HG03060 (cell line): ENCODE measurements around the gene SELENOI.
A peak's percentile ranks its signal among the peaks of the same experiment; 100 is the strongest.
"Not testable (repeated sequence)": the region's sequence is repeated elsewhere in the genome, so short reads cannot be mapped to it uniquely, and the experiment has no call there.

Experiments used
- ATAC-seq: cut with Tn5 transposase; IDR thresholded peaks from one replicate; pipeline ENCODE4 v1.9.1; 2021; ENCODE audit warnings: low read depth, moderate number of reproducible peaks; ENCODE audit not compliant: unreplicated experiment

SELENOI gene, protein sequence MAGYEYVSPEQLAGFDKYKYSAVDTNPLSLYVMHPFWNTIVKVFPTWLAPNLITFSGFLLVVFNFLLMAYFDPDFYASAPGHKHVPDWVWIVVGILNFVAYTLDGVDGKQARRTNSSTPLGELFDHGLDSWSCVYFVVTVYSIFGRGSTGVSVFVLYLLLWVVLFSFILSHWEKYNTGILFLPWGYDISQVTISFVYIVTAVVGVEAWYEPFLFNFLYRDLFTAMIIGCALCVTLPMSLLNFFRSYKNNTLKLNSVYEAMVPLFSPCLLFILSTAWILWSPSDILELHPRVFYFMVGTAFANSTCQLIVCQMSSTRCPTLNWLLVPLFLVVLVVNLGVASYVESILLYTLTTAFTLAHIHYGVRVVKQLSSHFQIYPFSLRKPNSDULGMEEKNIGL

DNA sequence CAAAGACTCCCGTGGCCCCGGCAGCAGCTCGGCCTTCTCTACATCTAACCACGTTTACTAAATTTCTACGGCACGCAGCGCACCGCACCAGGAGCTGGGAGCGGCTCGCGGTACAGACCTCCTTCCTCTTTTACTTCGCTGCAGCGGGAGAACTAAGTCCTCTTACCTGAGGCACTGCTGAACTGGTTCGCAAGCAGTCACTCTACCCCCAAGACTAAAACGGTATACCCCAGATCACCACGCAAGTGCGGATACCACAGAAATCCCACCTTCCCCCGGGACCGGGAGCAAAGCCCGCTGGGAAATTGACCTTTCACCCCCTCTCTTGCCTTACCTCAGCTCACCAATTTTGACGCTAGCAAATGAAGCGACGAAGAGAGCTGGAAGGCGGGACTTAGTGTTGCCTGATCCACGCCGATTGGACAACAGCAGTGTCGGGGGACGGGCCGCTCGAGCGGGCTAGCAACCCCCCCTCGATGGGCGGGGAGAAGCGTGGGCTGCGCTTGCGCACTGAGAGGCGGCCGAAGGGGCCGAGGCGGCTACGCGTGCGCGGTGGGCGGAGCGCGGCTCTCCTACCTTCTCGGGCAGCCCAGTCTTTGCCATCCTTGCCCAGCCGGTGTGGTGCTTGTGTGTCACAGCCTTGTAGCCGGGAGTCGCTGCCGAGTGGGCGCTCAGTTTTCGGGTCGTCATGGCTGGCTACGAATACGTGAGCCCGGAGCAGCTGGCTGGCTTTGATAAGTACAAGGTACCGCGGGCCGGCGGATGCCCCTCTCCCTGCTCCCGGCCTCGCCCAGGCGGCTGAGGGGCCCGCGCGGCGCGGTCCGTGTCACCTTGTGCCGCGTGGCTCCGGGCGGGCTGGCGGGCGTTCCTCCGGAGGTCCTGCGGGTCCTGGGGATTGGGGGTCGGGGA, at the start of gene SELENOI:
Gene SELENOI (plus strand): TSS at position 599 of the 909 bp plus-strand sequence. CDS start 90 bp downstream, at position 689.
- ATAC-seq = peak; percentile 90

DNA sequence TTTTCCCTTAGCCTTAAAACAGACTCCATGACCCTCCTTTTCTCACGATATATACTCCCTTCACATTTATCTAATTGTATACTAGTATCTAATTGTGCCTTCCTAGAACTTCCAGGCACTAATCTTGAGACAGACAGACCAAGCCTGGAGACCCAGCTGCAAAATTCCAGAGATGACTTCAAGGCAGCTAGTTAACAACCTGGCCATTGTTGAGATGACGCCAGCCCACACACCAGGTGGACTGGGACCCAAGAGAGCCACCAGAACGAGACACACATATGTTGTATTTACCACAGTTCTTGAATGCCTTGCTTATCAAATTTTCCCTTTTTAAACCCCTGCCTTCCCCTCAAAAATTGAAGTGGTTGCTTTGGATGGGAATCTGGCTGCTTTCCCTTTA, 48.9 kb upstream of the SELENOI start:
- ATAC-seq = no peak

DNA sequence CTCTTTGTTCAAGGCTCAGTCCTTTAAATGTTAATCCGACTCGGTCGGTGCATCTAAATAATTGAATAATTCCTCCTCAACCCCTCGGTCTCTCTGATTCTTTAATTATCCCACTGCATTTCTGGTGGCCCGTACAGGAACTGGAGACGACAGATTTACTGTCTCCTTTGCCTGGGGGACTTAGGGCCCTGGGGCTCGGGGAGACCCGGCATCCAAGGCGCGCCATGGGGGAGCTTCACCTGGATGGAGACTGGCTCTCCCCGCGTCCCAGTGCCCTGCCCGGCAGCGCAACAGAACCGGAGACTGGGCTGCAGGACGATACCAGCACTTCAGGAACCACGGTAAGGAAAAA, 47.7 kb upstream of the SELENOI start:
- no peak for ATAC-seq

DNA sequence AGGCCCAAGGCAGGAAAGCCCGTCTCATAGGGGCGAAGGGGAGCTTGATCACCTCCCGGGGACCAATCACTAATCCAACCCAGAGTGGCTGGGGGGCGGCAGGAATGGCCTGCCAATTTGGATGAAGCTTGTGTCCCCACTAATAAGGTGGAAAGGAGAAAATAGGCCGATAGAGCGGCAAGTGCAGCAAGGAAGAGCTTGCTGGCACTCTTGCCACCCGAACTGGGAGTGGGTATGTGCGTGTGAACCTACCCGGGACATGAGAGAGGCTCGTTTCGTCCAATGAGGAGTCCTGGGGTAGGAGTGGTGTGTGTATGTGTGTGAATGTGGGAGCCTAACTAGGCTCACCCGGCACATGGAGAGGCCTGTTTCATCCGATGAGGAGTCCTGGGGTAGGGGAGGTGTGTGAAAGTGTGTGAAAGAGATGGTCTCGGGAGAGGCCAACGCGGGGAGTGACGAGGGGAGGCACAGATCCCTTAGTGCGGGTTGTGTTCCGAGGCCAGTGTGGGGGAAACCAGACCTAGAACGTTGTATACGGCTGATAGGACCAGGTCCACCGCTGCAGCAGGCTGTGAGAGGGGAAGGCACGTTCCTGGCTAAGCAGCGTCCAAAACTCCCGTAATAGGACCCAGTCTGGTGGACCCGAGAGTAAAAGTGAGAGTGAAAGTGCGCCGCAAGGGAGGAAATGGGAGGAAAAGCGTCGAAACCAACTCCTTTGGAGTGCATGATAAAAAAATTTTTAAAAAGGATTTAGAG, 47.1 kb upstream of the SELENOI start:
- ATAC-seq = no peak

DNA sequence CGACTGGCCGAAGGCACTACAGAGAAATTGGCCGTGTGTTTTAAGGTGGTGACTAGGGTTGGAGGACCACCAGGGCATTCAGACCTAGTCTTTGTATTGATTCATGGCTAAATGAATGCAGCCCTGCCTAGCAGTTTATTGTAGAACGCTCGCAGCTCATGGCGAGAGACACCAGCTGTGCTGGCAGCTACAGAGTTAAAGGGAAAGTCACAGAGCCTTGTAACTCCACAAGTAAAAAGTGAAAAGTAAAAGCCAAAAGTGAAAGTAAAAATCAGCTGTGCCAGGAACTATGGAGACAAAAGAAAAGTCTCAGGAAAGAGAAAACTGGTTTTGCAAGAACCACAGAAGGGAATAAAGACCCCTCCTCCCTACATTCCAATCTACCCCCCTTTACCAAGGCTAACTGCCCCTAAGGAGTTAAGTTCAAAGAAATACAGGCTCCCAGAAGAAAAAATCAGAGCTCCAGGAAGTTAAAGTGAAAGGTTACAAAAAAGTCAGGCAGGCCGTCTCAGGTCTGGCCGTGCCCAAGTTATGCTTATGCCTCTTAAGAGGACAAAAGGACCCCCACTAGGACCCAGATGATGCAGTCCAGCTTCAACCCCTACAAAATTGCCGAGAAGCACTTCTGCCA, 46.4 kb upstream of the SELENOI start:
- ATAC-seq = no peak

DNA sequence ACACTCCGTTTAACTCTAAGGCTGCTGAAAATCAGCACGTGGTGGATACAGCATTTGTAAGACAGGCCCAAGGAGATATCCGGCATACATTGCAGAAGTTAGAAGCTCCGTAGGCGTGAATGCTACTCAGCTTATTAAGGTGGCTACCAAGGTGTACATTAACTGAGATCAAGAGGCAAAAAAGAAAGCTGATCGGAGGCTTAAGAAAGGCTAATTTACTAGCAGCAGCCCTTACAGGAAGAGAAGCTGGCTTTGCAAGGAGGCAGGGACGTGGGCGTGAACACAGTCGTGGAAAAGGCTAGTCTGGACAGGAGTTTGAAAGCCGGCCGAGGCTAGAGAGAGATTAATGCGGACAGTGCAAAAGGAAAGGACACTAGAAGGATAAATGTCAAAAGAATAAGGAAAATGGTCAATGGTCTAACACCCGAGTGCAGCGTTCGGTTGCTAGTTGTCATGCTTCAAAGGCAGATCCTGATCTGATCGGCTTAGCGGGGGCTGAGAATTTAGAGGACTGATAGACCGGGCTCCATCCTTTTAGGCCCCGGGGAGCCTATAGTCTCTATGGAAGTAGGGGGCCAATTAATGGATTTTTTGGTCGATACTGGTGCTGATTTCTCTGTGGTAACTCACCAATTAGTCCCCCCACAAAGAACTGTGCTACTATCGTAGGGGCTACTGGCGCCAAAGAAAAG, 45.6 kb upstream of the SELENOI start:
- no peak for ATAC-seq

DNA sequence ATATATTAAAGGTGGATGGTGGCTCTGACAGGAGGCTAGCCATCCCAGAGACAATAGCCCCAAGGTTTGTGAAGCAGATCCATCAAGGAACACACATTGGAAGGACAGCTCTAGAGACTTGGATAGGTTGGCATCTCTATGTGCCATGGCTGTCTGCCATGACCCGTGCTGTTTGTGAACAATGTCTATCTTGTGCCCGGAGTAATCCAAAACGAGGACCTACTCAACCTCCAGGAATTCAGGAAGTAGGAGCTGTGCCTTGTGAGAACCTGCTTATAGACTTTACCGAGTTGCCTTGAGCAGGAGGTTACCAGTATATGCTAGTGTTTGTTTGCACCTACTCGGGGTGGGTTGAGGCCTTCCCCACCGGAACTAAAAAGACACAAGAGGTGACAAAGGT, 43.1 kb upstream of the SELENOI start:
- no peak for ATAC-seq

DNA sequence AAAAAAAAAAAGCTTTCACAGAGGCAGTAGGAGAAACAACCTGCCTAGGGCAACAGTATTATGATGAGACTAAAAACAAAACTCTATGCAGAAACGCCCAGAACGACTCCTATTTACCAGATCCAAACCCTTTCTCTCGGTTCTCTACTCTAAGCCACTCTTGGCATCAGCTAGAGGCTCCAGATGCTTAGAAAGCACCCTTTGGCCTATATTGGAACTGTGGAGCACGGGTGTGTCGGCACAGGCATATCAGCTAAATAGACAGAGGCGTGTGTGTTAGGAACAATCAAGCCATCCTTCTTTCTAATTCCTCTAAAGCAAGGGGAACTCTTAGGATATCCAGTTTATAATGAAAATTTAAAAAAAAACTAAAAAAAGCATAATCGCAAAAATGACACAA, 40.8 kb upstream of the SELENOI start:
- ATAC-seq = not testable (repeated sequence)

DNA sequence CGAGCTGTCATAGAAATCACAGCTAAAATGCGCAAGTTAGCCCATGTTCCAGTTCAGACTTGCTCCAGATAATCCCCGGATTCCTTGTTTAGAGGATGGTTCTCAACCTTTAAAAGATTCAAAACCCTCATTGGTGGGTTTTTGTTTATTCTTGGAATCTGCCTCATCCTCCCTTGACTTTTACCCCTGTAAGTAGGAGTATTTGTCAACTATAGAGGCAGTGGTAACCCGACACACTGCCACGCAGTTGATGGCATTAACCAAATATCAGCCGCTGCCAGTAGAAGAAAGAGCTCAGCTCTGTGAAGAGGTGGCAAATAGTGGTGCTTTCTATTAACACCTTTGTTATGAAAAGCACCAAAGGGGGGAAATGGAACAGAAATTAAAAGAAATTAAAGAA, 40.4 kb upstream of the SELENOI start:
- ATAC-seq = no peak

DNA sequence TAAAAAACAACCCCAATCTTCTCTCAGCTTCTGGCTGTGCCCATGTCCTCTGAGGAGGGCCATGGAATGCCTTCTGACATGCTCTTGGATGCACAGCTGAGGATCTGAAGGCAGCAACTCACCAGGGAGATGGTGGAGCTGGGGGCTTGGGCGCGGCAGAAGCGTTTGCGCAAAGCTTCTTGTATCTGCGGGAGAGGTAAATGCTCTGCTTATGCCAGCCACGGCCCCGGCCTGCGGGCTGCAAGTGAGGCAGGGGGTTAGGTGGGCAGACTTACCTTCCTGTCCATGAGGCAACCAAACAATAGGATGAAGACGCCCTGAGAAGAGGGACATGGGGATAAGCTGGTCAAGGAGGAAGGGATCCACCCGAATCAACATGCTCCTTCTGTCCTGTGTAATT, 36.0 kb upstream of the SELENOI start:
- no peak for ATAC-seq

DNA sequence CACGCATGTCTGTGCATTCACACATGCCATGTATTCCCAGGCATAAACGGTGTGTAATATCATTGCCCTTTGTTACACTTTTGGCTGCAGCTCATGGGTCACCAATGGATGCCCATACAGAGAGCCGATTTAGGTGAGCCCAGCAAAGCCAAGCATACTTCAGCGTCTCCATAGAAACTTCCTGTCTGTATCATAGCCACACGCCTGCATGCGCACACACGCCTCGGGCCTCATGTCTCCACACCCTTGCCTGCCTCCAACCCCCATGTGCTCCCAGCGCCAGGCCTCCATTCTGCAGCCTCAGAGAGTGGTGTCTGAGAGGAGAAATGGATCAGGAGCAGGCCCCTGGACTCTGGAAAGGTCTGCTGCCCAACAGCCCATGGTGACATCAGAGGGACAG, 33.5 kb upstream of the SELENOI start:
- no peak for ATAC-seq

DNA sequence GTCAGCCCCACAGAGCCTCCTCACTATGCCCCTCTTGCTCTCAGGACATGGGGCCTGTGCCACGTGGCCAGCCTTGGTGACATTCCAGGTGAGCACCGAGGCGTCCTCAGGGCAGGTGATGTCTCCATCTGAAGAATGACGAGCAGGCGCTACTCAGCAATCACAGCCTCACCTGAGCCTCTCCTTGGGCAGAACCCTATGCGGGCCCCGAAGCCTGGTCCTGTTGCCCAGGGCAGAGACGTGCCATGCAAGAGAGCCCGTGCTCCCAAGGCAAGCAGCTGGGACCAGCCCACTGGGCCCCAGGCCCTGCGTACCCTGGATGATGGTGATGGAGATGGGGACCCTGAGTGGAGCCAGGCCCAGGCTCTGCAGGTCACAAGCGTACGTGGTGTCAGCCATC, 32.5 kb upstream of the SELENOI start:
- no peak for ATAC-seq

DNA sequence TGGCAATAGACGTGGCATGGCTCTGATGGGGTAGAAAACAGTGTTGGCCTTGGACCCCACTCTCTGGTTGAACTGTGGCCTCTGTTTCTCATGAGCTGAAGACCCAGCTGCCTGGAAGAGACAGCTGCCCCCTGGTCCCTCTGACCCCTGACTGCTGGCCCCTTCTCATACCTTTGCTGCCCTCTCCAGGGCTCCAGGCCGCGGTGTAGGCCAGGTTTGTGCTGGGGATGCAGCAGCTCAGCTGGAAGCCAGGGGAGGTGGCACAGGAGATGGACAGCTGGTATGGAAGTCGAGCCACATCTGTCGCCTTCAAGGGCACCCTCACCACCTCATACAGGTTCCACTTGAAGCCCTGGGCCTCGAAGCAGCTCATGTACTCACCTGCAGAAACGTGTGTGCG, 31.7 kb upstream of the SELENOI start:
- ATAC-seq = no peak

DNA sequence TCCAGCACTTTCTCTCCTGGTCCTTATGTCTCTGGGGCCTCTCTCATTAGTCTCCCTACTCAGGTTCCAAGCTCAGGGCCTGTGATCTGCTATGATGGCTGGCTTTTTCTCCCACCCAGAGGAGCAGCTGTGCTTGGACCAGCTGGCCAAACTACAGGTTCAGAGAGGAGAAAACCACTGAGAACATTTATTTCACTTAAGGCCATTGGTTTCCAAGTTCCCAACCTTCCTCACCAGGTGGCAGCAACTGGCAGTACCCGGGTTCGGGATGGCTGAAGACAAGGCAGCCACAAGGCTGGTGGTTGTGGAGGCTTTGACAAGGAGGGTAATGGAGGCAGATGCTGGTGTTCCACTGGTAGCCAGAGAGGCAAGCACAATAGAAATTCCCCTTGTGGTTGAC, 29.9 kb upstream of the SELENOI start:
- no peak for ATAC-seq

DNA sequence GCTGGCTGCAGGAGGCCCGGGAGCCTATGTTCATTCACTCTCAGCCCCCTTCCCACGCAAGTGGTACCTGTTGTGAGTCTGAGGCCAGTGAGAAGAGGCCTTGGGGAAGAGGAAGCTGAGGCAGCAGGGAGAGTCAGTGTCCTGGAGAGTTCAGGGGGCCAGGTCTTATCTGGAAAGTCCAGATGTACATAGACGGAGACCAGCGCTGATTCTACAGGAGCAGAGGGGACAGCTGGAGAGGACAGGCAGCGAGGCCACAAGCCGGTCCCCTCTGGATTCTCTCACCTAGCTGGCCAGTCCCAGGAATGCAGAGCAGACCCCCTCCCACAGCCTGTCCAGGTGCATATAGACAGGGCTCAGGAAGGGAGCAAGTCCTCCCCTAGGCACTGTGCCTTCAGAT, 29.1 kb upstream of the SELENOI start:
- ATAC-seq = no peak

DNA sequence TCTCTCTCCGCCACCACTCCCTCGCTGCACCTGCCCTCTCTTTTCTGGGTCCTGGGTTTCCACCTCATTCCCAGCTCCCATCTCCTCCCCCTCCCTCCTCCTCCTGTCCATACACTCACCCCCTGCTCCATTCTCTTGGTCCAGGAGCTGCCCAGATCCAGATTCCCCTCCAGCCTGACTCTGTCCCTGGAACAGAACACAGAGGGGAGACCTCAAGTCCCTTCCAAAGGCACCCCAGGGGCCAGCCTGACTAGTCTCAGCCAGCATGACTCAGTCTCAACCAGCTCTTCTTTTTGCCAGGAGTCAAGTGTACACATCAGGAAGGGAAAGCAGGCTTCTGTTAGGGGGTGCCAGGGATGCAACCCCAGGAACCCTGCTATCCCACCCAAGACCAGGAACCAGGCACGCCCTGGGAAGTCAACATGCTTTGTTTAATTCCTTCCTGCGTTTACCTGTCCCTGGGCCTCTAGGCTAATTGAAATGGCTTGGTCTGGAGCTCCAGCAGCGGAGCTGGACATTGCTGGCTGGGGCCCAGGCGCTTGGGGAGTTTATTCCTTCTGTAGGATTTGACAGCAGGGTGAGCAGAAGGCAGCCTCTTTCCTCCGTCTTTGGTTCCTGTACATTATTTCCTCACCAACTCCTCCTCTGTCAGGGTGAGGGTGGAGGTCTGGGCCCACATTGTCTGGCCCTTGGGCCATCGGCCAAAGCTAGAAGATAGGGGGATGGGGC, 28.4 kb upstream of the SELENOI start:
- ATAC-seq = no peak

DNA sequence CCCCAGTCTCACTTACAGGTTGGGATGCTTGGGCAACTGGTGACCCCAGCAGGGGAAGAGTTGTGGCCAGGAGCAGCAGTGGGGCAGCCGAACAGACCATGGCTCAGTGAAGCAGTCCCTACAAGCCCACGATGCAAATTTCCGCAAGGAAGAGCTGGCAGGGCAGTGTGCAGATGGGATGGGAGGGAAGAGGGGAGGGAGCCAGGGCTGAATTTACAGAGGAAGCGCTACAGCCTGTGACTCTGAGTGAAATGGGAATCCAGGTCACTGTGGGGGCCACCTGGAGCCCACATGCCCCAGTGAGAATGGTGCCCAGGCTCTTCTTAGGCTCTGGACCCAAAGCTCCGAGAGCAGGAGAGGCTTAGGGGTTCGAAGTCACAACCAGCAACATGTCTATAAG, 27.0 kb upstream of the SELENOI start:
- no peak for ATAC-seq

DNA sequence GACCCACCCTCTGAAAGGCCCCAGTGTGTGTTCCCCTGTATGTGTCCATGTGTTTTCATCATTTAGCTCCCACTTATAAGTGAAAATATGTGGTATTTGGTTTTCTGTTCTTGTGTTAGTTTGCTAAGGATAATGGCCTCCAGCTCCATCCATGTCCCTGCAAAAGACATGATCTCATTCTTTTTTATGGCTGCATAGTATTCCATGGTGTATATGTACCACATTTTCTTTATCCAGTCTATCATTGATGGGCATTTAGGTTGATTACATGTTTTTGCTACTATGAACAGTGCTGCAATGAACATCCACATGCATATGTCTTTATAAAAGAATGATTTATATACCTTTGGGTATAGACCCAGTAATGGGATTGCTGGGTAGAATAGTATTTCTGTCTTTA, 21.5 kb upstream of the SELENOI start:
- not testable (repeated sequence) for ATAC-seq

DNA sequence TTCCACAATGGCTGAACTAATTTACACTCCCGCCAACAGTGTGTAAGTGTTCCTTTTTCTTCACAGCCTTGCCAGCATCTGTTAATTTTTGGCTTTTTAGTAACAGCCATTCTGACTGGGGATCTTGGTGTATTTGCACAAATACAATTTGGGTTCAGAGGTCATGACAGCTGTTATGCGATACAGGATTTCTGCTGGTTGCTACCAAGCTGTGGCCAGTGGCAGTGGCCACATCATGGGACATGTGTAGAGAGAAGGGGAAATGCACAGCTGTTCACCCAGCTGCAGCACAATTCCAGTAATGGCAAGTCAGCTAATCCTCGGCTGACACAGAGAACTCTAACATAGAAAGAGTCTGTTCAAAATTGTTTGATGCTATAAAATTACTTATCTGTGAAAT, 21.0 kb upstream of the SELENOI start:
- ATAC-seq = no peak
